WTC11 (cell line): ENCODE data around the gene RBPJ. TPM values are rescaled to one million over a fixed set of nuclear protein-coding genes. Genes with fewer than 3 reads are reported as not detected.

Experiments used
- ATAC-seq: fragments of 200-7000 bp; cut with Tn5 transposase; 2 replicates; pipeline ENCODE4 v1.10.0; 2021; ENCODE audit warnings: mild to moderate bottlenecking, moderate library complexity
- CTCF ChIA-PET: fragments of 300-600 bp; sonication (Branson Sonifier 250); formaldehyde crosslinking; loops from one replicate; lab custom pipeline; 2021; ENCODE audit warnings: antibody characterized with exemption; lab: Charles Lee
- POLR2A ChIA-PET: fragments of 350-600 bp; sonication (Branson Sonifier 250); formaldehyde crosslinking; loops from one replicate; lab custom pipeline; 2021; ENCODE audit warnings: antibody characterized with exemption; lab: Charles Lee
- DNase-seq: peaks from one replicate; pipeline ENCODE4 v3.0.0; 2021; ENCODE audit warnings: low spot score
- H3K27ac Mint-ChIP-seq: 2 replicates; pipeline ENCODE4 v1.8.0; 2021; ENCODE audit warnings: mixed read lengths
- H3K27me3 Mint-ChIP-seq: 2 replicates; pipeline ENCODE4 v1.8.0; 2021; ENCODE audit warnings: low read depth, mild to moderate bottlenecking, moderate library complexity, mixed read lengths
- H3K36me3 Mint-ChIP-seq: 2 replicates; pipeline ENCODE4 v1.8.0; 2021; ENCODE audit warnings: mixed read lengths
- H3K4me1 Mint-ChIP-seq: 2 replicates; pipeline ENCODE4 v1.8.0; 2022; ENCODE audit warnings: mixed read lengths
- H3K4me3 Mint-ChIP-seq: 2 replicates; pipeline ENCODE4 v1.8.0; 2021; ENCODE audit warnings: mild to moderate bottlenecking, moderate library complexity, mixed read lengths
- H3K9me3 Mint-ChIP-seq: 2 replicates; pipeline ENCODE4 v1.8.0; 2021; ENCODE audit warnings: mixed read lengths
- CBFB ChIP-seq: sonication (generic); formaldehyde crosslinking; IDR thresholded peaks from 2 replicates; pipeline ENCODE4 v1.8.1; 2022; ENCODE audit warnings: mild to moderate bottlenecking, low read depth, missing genetic modification reagents
- CREM ChIP-seq: sonication (generic); formaldehyde crosslinking; IDR thresholded peaks from 2 replicates; pipeline ENCODE4 v1.8.1; 2022; ENCODE audit warnings: mild to moderate bottlenecking, missing genetic modification reagents, moderate library complexity
- CTCF ChIP-seq: fragments of 200-600 bp; IDR thresholded peaks from 2 replicates; pipeline ENCODE4 v1.8.0; 2022; ENCODE audit warnings: antibody characterized with exemption
- EMX1 ChIP-seq: fragments of 250-450 bp; sonication (Bioruptor Pico); IDR thresholded peaks from 2 replicates; pipeline ENCODE4 v1.8.0; 2021; ENCODE audit warnings: mild to moderate bottlenecking
- ESRRA ChIP-seq: sonication (generic); formaldehyde crosslinking; IDR thresholded peaks from 2 replicates; pipeline ENCODE4 v1.8.1; 2022; ENCODE audit warnings: mild to moderate bottlenecking, missing genetic modification reagents, borderline replicate concordance
- FOXP1 ChIP-seq: sonication (generic); formaldehyde crosslinking; IDR thresholded peaks from 2 replicates; pipeline ENCODE4 v1.8.0; 2022; ENCODE audit warnings: missing genetic modification reagents, mild to moderate bottlenecking, moderate library complexity, borderline replicate concordance
- GABPB1 ChIP-seq: sonication (generic); formaldehyde crosslinking; IDR thresholded peaks from 2 replicates; pipeline ENCODE4 v1.8.1; 2023; ENCODE audit warnings: mild to moderate bottlenecking, missing genetic modification reagents
- GTF2I ChIP-seq: fragments of 250-450 bp; sonication (Bioruptor Pico); conservative IDR thresholded peaks from 2 replicates; pipeline ENCODE4 v1.4.0; 2021; ENCODE audit warnings: mild to moderate bottlenecking
- IRF2 ChIP-seq: sonication (generic); formaldehyde crosslinking; IDR thresholded peaks from 2 replicates; pipeline ENCODE4 v1.8.0; 2022; ENCODE audit warnings: low read depth, missing genetic modification reagents, borderline replicate concordance
- KAT7 ChIP-seq: sonication (generic); formaldehyde crosslinking; IDR thresholded peaks from 2 replicates; pipeline ENCODE4 v1.8.1; 2023; ENCODE audit warnings: missing genetic modification reagents, mild to moderate bottlenecking, borderline replicate concordance
- MYBL2 ChIP-seq: sonication (generic); formaldehyde crosslinking; IDR thresholded peaks from 2 replicates; pipeline ENCODE4 v1.8.1; 2023; ENCODE audit warnings: mild to moderate bottlenecking, moderate library complexity, missing genetic modification reagents
- NR2C2 ChIP-seq: sonication (generic); formaldehyde crosslinking; IDR thresholded peaks from 2 replicates; pipeline ENCODE4 v1.8.0; 2022; ENCODE audit warnings: mild to moderate bottlenecking, missing genetic modification reagents
- RELA ChIP-seq: sonication (generic); formaldehyde crosslinking; IDR thresholded peaks from 2 replicates; pipeline ENCODE4 v1.8.1; 2022; ENCODE audit warnings: missing genetic modification reagents, mild to moderate bottlenecking, borderline replicate concordance
- SMAD3 ChIP-seq: sonication (generic); formaldehyde crosslinking; IDR thresholded peaks from 2 replicates; pipeline ENCODE4 v1.8.0; 2022; ENCODE audit warnings: missing genetic modification reagents, mild to moderate bottlenecking, borderline replicate concordance
- SOX15 ChIP-seq: fragments of 250-450 bp; sonication (Bioruptor Pico); IDR thresholded peaks from 2 replicates; pipeline ENCODE4 v1.9.0; 2021; ENCODE audit warnings: mild to moderate bottlenecking
- TCF7 ChIP-seq: sonication (generic); formaldehyde crosslinking; IDR thresholded peaks from 2 replicates; pipeline ENCODE4 v1.8.0; 2022; ENCODE audit warnings: mild to moderate bottlenecking, low read depth, missing genetic modification reagents, moderate library complexity
- TP53 ChIP-seq: sonication (generic); formaldehyde crosslinking; IDR thresholded peaks from 2 replicates; pipeline ENCODE4 v1.8.1; 2023; ENCODE audit warnings: mild to moderate bottlenecking, missing genetic modification reagents
- ZNF219 ChIP-seq: sonication (generic); formaldehyde crosslinking; IDR thresholded peaks from 2 replicates; pipeline ENCODE4 v1.8.0; 2023; ENCODE audit warnings: missing genetic modification reagents, mild to moderate bottlenecking, borderline replicate concordance
- ZNF263 ChIP-seq: sonication (generic); formaldehyde crosslinking; IDR thresholded peaks from 2 replicates; pipeline ENCODE4 v1.8.1; 2022; ENCODE audit warnings: low read depth, mild to moderate bottlenecking, moderate library complexity, missing genetic modification reagents
- ZNF317 ChIP-seq: sonication (generic); formaldehyde crosslinking; IDR thresholded peaks from 2 replicates; pipeline ENCODE4 v1.8.1; 2023; ENCODE audit warnings: low read depth, mild to moderate bottlenecking, moderate library complexity, missing genetic modification reagents, borderline replicate concordance
- ZNF416 ChIP-seq: fragments of 250-450 bp; sonication (Bioruptor Pico); IDR thresholded peaks from 2 replicates; pipeline ENCODE4 v1.9.0; 2021; ENCODE audit warnings: mild to moderate bottlenecking, inconsistent platforms
- total RNA-seq: library from RNA; stranded (reverse); gene quantifications from 3 replicates; pipeline ENCODE4 v1.2.3, GENCODE V29; 2021
- TF ChIP-seq, protein P1 (sequence below): sonication (generic); formaldehyde crosslinking; conservative IDR thresholded peaks from 2 replicates; pipeline ENCODE4 v1.8.1; 2022; ENCODE audit warnings: mild to moderate bottlenecking, missing genetic modification reagents
- TF ChIP-seq, protein P2 (sequence below): sonication (generic); formaldehyde crosslinking; IDR thresholded peaks from 2 replicates; pipeline ENCODE4 v1.8.1; 2023; ENCODE audit warnings: mild to moderate bottlenecking, missing genetic modification reagents, moderate library complexity
- TF ChIP-seq, protein P3 (sequence below): fragments of 250-450 bp; sonication (Bioruptor Pico); IDR thresholded peaks from 2 replicates; pipeline ENCODE4 v1.9.0; 2021; ENCODE audit warnings: mild to moderate bottlenecking, borderline replicate concordance
- TF ChIP-seq, protein P4 (sequence below): sonication (generic); formaldehyde crosslinking; IDR thresholded peaks from 2 replicates; pipeline ENCODE4 v1.8.0; 2022; ENCODE audit warnings: mild to moderate bottlenecking, missing genetic modification reagents

Gene RBPJ
- total RNA-seq, 1 experiment from 2014 or later = 163 TPM

GRCh38 chr4:26294904-26295303 is 25.9 kb upstream of the RBPJ start:
- DNase-seq (no peak), ATAC-seq (no peak)
- H3K27ac Mint-ChIP-seq = no peak overlapping the region
- ChIA-PET POLR2A (no interaction called here), CTCF (no interaction called here)
- TF ChIP-seq CREM (CRISPR knock-in tag) = no peak
- TF ChIP-seq, protein P1, sequence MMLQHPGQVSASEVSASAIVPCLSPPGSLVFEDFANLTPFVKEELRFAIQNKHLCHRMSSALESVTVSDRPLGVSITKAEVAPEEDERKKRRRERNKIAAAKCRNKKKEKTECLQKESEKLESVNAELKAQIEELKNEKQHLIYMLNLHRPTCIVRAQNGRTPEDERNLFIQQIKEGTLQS (CRISPR knock-in tag) = no peak
- TF ChIP-seq FOXP1 (CRISPR knock-in tag) = no peak
- TF ChIP-seq, protein P2, sequence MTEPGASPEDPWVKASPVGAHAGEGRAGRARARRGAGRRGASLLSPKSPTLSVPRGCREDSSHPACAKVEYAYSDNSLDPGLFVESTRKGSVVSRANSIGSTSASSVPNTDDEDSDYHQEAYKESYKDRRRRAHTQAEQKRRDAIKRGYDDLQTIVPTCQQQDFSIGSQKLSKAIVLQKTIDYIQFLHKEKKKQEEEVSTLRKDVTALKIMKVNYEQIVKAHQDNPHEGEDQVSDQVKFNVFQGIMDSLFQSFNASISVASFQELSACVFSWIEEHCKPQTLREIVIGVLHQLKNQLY = no peak
- TF ChIP-seq, protein P3, sequence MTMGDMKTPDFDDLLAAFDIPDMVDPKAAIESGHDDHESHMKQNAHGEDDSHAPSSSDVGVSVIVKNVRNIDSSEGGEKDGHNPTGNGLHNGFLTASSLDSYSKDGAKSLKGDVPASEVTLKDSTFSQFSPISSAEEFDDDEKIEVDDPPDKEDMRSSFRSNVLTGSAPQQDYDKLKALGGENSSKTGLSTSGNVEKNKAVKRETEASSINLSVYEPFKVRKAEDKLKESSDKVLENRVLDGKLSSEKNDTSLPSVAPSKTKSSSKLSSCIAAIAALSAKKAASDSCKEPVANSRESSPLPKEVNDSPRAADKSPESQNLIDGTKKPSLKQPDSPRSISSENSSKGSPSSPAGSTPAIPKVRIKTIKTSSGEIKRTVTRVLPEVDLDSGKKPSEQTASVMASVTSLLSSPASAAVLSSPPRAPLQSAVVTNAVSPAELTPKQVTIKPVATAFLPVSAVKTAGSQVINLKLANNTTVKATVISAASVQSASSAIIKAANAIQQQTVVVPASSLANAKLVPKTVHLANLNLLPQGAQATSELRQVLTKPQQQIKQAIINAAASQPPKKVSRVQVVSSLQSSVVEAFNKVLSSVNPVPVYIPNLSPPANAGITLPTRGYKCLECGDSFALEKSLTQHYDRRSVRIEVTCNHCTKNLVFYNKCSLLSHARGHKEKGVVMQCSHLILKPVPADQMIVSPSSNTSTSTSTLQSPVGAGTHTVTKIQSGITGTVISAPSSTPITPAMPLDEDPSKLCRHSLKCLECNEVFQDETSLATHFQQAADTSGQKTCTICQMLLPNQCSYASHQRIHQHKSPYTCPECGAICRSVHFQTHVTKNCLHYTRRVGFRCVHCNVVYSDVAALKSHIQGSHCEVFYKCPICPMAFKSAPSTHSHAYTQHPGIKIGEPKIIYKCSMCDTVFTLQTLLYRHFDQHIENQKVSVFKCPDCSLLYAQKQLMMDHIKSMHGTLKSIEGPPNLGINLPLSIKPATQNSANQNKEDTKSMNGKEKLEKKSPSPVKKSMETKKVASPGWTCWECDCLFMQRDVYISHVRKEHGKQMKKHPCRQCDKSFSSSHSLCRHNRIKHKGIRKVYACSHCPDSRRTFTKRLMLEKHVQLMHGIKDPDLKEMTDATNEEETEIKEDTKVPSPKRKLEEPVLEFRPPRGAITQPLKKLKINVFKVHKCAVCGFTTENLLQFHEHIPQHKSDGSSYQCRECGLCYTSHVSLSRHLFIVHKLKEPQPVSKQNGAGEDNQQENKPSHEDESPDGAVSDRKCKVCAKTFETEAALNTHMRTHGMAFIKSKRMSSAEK (CRISPR knock-in tag) = no peak
- TF ChIP-seq SMAD3 = no peak
- TF ChIP-seq CBFB (CRISPR knock-in tag) = no peak
- TF ChIP-seq RELA = no peak
- no peaks in the 10 kb centered on the region for H3K9me3 Mint-ChIP-seq
- no peaks in the 10 kb centered on the region; the same call in 1 of the 2 replicates for H3K27me3 Mint-ChIP-seq
- no peaks in the 10 kb centered on the region for H3K36me3 Mint-ChIP-seq
- H3K4me3 Mint-ChIP-seq = no peak overlapping the region
- peaks cover 50% of the 10 kb centered on the region for H3K4me1 Mint-ChIP-seq

DNA sequence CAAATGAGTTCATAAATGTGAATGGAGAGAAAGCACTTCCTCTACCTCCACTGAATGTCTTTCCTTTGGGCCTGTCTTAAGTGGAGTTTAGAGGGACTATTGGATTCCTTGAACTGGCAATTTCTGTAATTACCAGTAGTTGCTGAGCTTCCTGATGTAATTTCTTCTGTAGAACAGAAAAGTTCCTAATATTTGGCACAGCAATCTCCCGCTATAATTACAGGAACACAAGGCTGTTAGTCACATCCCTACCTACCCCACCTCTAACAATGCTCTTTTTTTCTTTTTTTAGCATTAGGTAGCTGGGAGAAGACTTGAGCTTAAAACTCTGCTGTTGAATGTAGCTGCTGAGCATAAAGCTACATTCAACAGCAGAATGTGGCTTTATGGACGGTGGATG is 24.8 kb upstream of the RBPJ start:
- DNase-seq (no peak), ATAC-seq (no peak)
- POLR2A ChIA-PET = no interaction called here
- no peaks in the 10 kb centered on the region; the same call in 1 of the 2 replicates for H3K27me3 Mint-ChIP-seq
- peaks cover 62% of the 10 kb centered on the region for H3K4me1 Mint-ChIP-seq
- H3K9me3 Mint-ChIP-seq = no peaks in the 10 kb centered on the region
- TF ChIP-seq KAT7 (no peak), NR2C2 (CRISPR knock-in tag) (no peak), GTF2I (CRISPR knock-in tag) (no peak), TP53 (CRISPR knock-in tag) (no peak), TCF7 (CRISPR knock-in tag) (no peak), ZNF317 (no peak), MYBL2 (CRISPR knock-in tag) (no peak), ESRRA (CRISPR knock-in tag) (no peak), ZNF416 (no peak), IRF2 (no peak), SOX15 (no peak), GABPB1 (CRISPR knock-in tag) (no peak), ZNF219 (CRISPR knock-in tag) (no peak), EMX1 (CRISPR knock-in tag) (no peak), CTCF (no peak), ZNF263 (CRISPR knock-in tag) (no peak)
- TF ChIP-seq, protein P4, sequence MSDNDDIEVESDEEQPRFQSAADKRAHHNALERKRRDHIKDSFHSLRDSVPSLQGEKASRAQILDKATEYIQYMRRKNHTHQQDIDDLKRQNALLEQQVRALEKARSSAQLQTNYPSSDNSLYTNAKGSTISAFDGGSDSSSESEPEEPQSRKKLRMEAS (CRISPR knock-in tag) = no peak
- TF ChIP-seq, protein P3 (CRISPR knock-in tag) = no peak
- TF ChIP-seq, protein P1 (CRISPR knock-in tag) = no peak
- no peak overlapping the region for H3K4me3 Mint-ChIP-seq
- CTCF ChIA-PET = interaction anchor here (1.1 kb wide), 1 partner anchor 29 kb away, joined by 3 read pairs; no protein-coding TSS in a partner anchor
- no peaks in the 10 kb centered on the region for H3K36me3 Mint-ChIP-seq
- 0 out of 2 replicates have a peak overlapping the region, but pooled peaks have one; percentile 31 for H3K27ac Mint-ChIP-seq
